Suppressor macrophage treated with lipopolysaccharide for 1 hour (primary cell): ENCODE data around the gene CAPN7.

Experiments
- DNase-seq, 3 donors: peaks; one replicate each; pipeline ENCODE4 v3.0.0-alpha.2; 2020 to 2022

Gene CAPN7

GRCh38 chr3:15301761-15302160, 95.7 kb downstream of the CAPN7 start:
- DNase-seq: no peak
